Liver (tissue), 9 donors: Measurements from ENCODE around the gene USH2A. TPM values are rescaled to one million over a fixed set of nuclear protein-coding genes. Genes with fewer than 3 reads are reported as not detected.

Experiments
- DNase-seq: peaks from one replicate; pipeline ENCODE4 v3.0.0-alpha.2; 2017; ENCODE audit warnings: low spot score
- H3K27ac ChIP-seq, 2 donors: one replicate each; pipeline ENCODE4 v1.7.0; 2013; ENCODE audit warnings: inconsistent platforms in 2 of 2, low read length in 2 of 2, control low read depth in 1 of 2, low read depth in 1 of 2, mild to moderate bottlenecking in 1 of 2
- H3K27me3 ChIP-seq, 4 donors: one replicate each; pipeline versions ENCODE4 v1.6.1 to v1.7.0; 2013; ENCODE audit warnings: low read length in 3 of 4, inconsistent platforms in 1 of 4, mild to moderate bottlenecking in 1 of 4, moderate library complexity in 1 of 4; ENCODE audit not compliant: control insufficient read depth in 4 of 4, insufficient read depth in 4 of 4
- H3K36me3 ChIP-seq, 4 donors: one replicate each; pipeline versions ENCODE4 v1.6.1 to v1.7.0; 2013; ENCODE audit warnings: low read length in 3 of 4, mild to moderate bottlenecking in 3 of 4, low read depth in 1 of 4, moderate library complexity in 1 of 4; ENCODE audit not compliant: control insufficient read depth in 4 of 4, insufficient read depth in 3 of 4
- H3K4me1 ChIP-seq, 4 donors: one replicate each; pipeline versions ENCODE4 v1.6.1 to v1.7.0; 2013; ENCODE audit warnings: low read length in 3 of 4, mild to moderate bottlenecking in 3 of 4, moderate library complexity in 1 of 4; ENCODE audit not compliant: control insufficient read depth in 4 of 4, insufficient read depth in 4 of 4
- H3K4me3 ChIP-seq, 3 donors: one replicate each; pipeline versions ENCODE4 v1.6.1 to v1.7.0; 2013; ENCODE audit warnings: low read length in 3 of 3, control low read depth in 1 of 3, low read depth in 1 of 3, mild to moderate bottlenecking in 1 of 3
- H3K9ac ChIP-seq, 2 donors: one replicate each; pipeline ENCODE4 v1.7.0; 2013; ENCODE audit warnings: low read length in 2 of 2, mild to moderate bottlenecking in 2 of 2, moderate library complexity in 2 of 2, control low read depth in 1 of 2, low read depth in 1 of 2
- H3K9me3 ChIP-seq, 4 donors: one replicate each; pipeline versions ENCODE4 v1.6.1 to v1.7.0; 2013; ENCODE audit warnings: low read length in 3 of 4; ENCODE audit not compliant: control insufficient read depth in 4 of 4
- EGR1 ChIP-seq, 2 donors: IDR thresholded peaks; 2 replicates each; pipeline ENCODE4 v1.6.1; 2016 to 2018; ENCODE audit warnings: antibody characterized with exemption in 2 of 2, low read depth in 2 of 2
- FOXA1 ChIP-seq: IDR thresholded peaks from 2 replicates; pipeline ENCODE4 v1.6.1; 2016; ENCODE audit warnings: antibody characterized with exemption
- FOXA2 ChIP-seq: IDR thresholded peaks from 2 replicates; pipeline ENCODE4 v1.6.1; 2016; ENCODE audit warnings: antibody characterized with exemption
- GABPA ChIP-seq, 2 donors: IDR thresholded peaks in 1 of 2; conservative IDR thresholded peaks in 1 of 2; 2 replicates each; pipeline ENCODE4 v1.6.1; 2016; ENCODE audit warnings: antibody characterized with exemption in 2 of 2, mild to moderate bottlenecking in 1 of 2, moderate library complexity in 1 of 2
- HNF4A ChIP-seq, 2 donors: conservative IDR thresholded peaks; 2 replicates each; pipeline ENCODE4 v1.6.1; 2016; ENCODE audit warnings: antibody characterized with exemption in 2 of 2, mild to moderate bottlenecking in 2 of 2
- HNF4G ChIP-seq: IDR thresholded peaks from 2 replicates; pipeline ENCODE4 v1.6.1; 2016; ENCODE audit warnings: antibody characterized with exemption
- JUND ChIP-seq, 2 donors: IDR thresholded peaks; 2 replicates each; pipeline ENCODE4 v1.6.1; 2016; ENCODE audit warnings: antibody characterized with exemption in 2 of 2
- NR2F2 ChIP-seq: IDR thresholded peaks from 2 replicates; pipeline ENCODE4 v1.6.1; 2016; ENCODE audit warnings: antibody characterized with exemption
- RAD21 ChIP-seq, 2 donors: IDR thresholded peaks; 2 replicates each; pipeline ENCODE4 v1.6.1; 2016; ENCODE audit warnings: antibody characterized with exemption in 2 of 2, mild to moderate bottlenecking in 2 of 2
- RXRA ChIP-seq, 2 donors: IDR thresholded peaks; 2 replicates each; pipeline ENCODE4 v1.6.1; 2017 to 2018; ENCODE audit warnings: antibody characterized with exemption in 2 of 2, mild to moderate bottlenecking in 1 of 2
- SP1 ChIP-seq: IDR thresholded peaks from 2 replicates; pipeline ENCODE4 v1.6.1; 2018; ENCODE audit warnings: antibody characterized with exemption, mild to moderate bottlenecking
- TAF1 ChIP-seq: conservative IDR thresholded peaks from 2 replicates; pipeline ENCODE4 v1.6.1; 2016; ENCODE audit warnings: antibody characterized with exemption, mild to moderate bottlenecking
- YY1 ChIP-seq: IDR thresholded peaks from 2 replicates; pipeline ENCODE4 v1.6.1; 2016; ENCODE audit warnings: antibody characterized with exemption, mild to moderate bottlenecking
- WGBS: extraction: QIAGEN DNeasy Blood & Tissue Kit; methylation state at CpG from one replicate; pipeline ENCODE4 v1.1.7; 2013; 5-methylcytosine and 5-hydroxymethylcytosine counted together
- polyA plus RNA-seq, 2 donors: library from polyadenylated mRNA; stranded (reverse) in 1 of 2; unstranded in 1 of 2; fragments of 200-250 nt in 1 of 2; fragments of >200 nt in 1 of 2; fragmentation: Nextera tagmentation in 1 of 2; extraction: Ambion mirVana in 1 of 2; gene quantifications; one replicate each; pipeline versions ENCODE4 v1.2.1 to v1.2.3, GENCODE V29; 2013 to 2015
- total RNA-seq, 2 donors: library from RNA; depleted of rRNA; stranded (reverse); fragments of >200 nt; gene quantifications; one replicate each; pipeline ENCODE4 v1.2.3, GENCODE V29; 2014
- TF ChIP-seq, protein P1 (sequence below): IDR thresholded peaks from 2 replicates; pipeline ENCODE4 v1.6.1; 2016; ENCODE audit warnings: antibody characterized with exemption
- TF ChIP-seq, protein P2 (sequence below): IDR thresholded peaks from 2 replicates; pipeline ENCODE4 v1.6.1; 2016; ENCODE audit warnings: antibody characterized with exemption, mild to moderate bottlenecking
- TF ChIP-seq, protein P3 (sequence below): IDR thresholded peaks from 2 replicates; pipeline ENCODE4 v1.6.1; 2016; ENCODE audit warnings: antibody characterized with exemption
- TF ChIP-seq, protein P4 (sequence below): fragments of 150-350 bp; IDR thresholded peaks from 2 replicates; pipeline ENCODE4 v1.5.1; 2017; ENCODE audit warnings: improper control_type of control experiment, low read depth, low read length; ENCODE audit not compliant: missing input control
- TF ChIP-seq, protein P5 (sequence below): IDR thresholded peaks from 2 replicates; pipeline ENCODE4 v1.6.1; 2016; ENCODE audit warnings: antibody characterized with exemption
- donor health status: healthy.
- donor health status: healthy.
- donor health status: healthy.
- donor health status: healthy.
- donor health status: healthy.

USH2A gene
- total and polyA plus RNA-seq, 4 donors = 0.14 to 1.0 (median 0.31) TPM

DNA sequence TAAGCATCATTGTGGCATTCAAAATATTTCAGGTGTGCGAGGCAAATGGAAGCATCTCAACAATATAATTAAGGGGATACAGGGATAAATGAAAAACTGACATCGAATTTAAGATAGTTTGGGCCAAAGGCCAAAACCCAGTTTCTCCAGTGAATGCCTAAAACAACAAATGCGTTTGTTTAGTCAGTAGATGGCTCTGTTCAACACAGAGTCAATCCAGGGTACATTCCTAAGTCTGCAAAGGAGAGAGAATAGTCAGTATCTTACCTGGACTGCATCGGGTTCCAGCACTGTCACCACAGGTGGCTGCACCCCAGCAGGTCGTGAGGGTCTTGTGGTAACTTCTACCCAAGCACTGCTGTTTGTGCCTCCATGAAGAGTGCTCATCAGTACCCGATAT is 535.1 kb downstream of the USH2A start:
- no peak for DNase-seq
- no peaks in the 10 kb centered on the region for H3K36me3 ChIP-seq
- WGBS = 60% methylated on average over 6 of the region's 6 CpGs
- no peaks in the 10 kb centered on the region for H3K27me3 ChIP-seq
- peaks cover 0 to 8% (median 0%) of the 10 kb centered on the region in 4 donors for H3K4me1 ChIP-seq
- H3K27ac ChIP-seq = no peak overlapping the region
- H3K9me3 ChIP-seq = no peaks in the 10 kb centered on the region
- no peak overlapping the region for H3K4me3 ChIP-seq
- TF ChIP-seq RAD21 (IDR thresholded peaks at IDR 0.05) = peak; percentile 21 to 28
- TF ChIP-seq, protein P1, sequence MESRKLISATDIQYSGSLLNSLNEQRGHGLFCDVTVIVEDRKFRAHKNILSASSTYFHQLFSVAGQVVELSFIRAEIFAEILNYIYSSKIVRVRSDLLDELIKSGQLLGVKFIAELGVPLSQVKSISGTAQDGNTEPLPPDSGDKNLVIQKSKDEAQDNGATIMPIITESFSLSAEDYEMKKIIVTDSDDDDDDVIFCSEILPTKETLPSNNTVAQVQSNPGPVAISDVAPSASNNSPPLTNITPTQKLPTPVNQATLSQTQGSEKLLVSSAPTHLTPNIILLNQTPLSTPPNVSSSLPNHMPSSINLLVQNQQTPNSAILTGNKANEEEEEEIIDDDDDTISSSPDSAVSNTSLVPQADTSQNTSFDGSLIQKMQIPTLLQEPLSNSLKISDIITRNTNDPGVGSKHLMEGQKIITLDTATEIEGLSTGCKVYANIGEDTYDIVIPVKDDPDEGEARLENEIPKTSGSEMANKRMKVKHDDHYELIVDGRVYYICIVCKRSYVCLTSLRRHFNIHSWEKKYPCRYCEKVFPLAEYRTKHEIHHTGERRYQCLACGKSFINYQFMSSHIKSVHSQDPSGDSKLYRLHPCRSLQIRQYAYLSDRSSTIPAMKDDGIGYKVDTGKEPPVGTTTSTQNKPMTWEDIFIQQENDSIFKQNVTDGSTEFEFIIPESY = no peak
- TF ChIP-seq FOXA1 = no peak
- H3K9ac ChIP-seq = no peak overlapping the region

DNA sequence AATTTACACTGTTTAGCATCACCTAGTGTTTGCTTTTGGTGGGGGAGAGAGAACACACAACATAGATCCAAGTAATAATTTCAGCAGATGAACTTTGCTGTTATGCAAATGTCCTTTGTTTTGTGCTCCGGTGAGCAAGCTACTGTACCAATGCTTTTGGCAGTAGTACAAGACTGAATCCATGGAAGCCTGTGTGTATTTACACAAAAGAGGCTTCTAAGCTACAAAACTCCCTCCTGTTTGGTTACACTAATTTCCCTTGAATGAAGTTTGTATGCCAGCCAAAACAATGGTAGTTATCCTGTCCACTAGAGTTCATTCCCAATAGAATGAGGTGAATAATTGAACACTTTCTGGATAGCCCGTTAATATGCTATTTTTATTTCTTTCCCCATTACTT is 535.6 kb downstream of the USH2A start:
- DNase-seq = no peak
- no peaks in the 10 kb centered on the region for H3K9me3 ChIP-seq
- 29% methylated on average over 2 of the region's 2 CpGs for WGBS
- H3K4me3 ChIP-seq = no peak overlapping the region
- no peaks in the 10 kb centered on the region for H3K27me3 ChIP-seq
- H3K36me3 ChIP-seq = no peaks in the 10 kb centered on the region
- H3K9ac ChIP-seq = no peak overlapping the region
- peaks cover 0 to 8% (median 0%) of the 10 kb centered on the region in 4 donors for H3K4me1 ChIP-seq
- no peak overlapping the region for H3K27ac ChIP-seq
- peak; percentile 6 for TF ChIP-seq SP1
- no peak for TF ChIP-seq TAF1
- TF ChIP-seq, protein P2, sequence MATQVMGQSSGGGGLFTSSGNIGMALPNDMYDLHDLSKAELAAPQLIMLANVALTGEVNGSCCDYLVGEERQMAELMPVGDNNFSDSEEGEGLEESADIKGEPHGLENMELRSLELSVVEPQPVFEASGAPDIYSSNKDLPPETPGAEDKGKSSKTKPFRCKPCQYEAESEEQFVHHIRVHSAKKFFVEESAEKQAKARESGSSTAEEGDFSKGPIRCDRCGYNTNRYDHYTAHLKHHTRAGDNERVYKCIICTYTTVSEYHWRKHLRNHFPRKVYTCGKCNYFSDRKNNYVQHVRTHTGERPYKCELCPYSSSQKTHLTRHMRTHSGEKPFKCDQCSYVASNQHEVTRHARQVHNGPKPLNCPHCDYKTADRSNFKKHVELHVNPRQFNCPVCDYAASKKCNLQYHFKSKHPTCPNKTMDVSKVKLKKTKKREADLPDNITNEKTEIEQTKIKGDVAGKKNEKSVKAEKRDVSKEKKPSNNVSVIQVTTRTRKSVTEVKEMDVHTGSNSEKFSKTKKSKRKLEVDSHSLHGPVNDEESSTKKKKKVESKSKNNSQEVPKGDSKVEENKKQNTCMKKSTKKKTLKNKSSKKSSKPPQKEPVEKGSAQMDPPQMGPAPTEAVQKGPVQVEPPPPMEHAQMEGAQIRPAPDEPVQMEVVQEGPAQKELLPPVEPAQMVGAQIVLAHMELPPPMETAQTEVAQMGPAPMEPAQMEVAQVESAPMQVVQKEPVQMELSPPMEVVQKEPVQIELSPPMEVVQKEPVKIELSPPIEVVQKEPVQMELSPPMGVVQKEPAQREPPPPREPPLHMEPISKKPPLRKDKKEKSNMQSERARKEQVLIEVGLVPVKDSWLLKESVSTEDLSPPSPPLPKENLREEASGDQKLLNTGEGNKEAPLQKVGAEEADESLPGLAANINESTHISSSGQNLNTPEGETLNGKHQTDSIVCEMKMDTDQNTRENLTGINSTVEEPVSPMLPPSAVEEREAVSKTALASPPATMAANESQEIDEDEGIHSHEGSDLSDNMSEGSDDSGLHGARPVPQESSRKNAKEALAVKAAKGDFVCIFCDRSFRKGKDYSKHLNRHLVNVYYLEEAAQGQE = no peak
- TF ChIP-seq JUND (IDR thresholded peaks at IDR 0.05) = no peak
- peak in 1 of 2 donors; percentile 18 for TF ChIP-seq HNF4A (conservative IDR thresholded peaks at IDR 0.05)
- TF ChIP-seq GABPA (IDR thresholded peaks at IDR 0.05 in 1 of 2, conservative IDR thresholded peaks at IDR 0.05 in 1 of 2) = no peak
- peak in 1 of 2 donors; percentile 4 for TF ChIP-seq RXRA (IDR thresholded peaks at IDR 0.05)
- peak; percentile 12 for TF ChIP-seq FOXA1
- TF ChIP-seq EGR1 (IDR thresholded peaks at IDR 0.05; ENCODE audit: low read depth in 2 of 2) = no peak
- TF ChIP-seq RAD21 (IDR thresholded peaks at IDR 0.05) = no peak
- peak; percentile 48 for TF ChIP-seq FOXA2
- TF ChIP-seq, protein P3, sequence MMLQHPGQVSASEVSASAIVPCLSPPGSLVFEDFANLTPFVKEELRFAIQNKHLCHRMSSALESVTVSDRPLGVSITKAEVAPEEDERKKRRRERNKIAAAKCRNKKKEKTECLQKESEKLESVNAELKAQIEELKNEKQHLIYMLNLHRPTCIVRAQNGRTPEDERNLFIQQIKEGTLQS = no peak
- peak; percentile 46 for TF ChIP-seq YY1
- TF ChIP-seq NR2F2 = no peak
- TF ChIP-seq, protein P1 = no peak
- TF ChIP-seq, protein P4, sequence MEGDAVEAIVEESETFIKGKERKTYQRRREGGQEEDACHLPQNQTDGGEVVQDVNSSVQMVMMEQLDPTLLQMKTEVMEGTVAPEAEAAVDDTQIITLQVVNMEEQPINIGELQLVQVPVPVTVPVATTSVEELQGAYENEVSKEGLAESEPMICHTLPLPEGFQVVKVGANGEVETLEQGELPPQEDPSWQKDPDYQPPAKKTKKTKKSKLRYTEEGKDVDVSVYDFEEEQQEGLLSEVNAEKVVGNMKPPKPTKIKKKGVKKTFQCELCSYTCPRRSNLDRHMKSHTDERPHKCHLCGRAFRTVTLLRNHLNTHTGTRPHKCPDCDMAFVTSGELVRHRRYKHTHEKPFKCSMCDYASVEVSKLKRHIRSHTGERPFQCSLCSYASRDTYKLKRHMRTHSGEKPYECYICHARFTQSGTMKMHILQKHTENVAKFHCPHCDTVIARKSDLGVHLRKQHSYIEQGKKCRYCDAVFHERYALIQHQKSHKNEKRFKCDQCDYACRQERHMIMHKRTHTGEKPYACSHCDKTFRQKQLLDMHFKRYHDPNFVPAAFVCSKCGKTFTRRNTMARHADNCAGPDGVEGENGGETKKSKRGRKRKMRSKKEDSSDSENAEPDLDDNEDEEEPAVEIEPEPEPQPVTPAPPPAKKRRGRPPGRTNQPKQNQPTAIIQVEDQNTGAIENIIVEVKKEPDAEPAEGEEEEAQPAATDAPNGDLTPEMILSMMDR = no peak
- no peak for TF ChIP-seq HNF4G
- TF ChIP-seq, protein P5, sequence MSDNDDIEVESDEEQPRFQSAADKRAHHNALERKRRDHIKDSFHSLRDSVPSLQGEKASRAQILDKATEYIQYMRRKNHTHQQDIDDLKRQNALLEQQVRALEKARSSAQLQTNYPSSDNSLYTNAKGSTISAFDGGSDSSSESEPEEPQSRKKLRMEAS = no peak
